Ascending aorta (tissue), 2 donors: ENCODE results near the gene EDEM3. TPM values are rescaled to one million over a fixed set of nuclear protein-coding genes. Genes with fewer than 3 reads are reported as not detected.
A peak's percentile ranks its signal among the peaks of the same experiment; 100 is the strongest.

Source experiments
- DNase-seq, 2 donors: peaks; one replicate each; pipeline ENCODE4 v3.0.0-alpha.2; 2019; ENCODE audit warnings: low spot score in 2 of 2
- H3K27ac ChIP-seq, 2 donors: fragments of 200-600 bp; sonication (generic); one replicate each; pipeline ENCODE4 v1.5.1; 2016 to 2017; ENCODE audit warnings: mild to moderate bottlenecking in 1 of 2
- H3K27me3 ChIP-seq: fragments of 200-600 bp; sonication (generic); one replicate; pipeline ENCODE4 v1.5.1; 2017
- H3K36me3 ChIP-seq, 2 donors: fragments of 200-600 bp; sonication (generic); one replicate each; pipeline ENCODE4 v1.5.1; 2016
- H3K4me1 ChIP-seq, 2 donors: fragments of 200-600 bp; sonication (generic); one replicate each; pipeline ENCODE4 v1.5.1; 2016 to 2017; ENCODE audit warnings: mild to moderate bottlenecking in 1 of 2
- H3K4me3 ChIP-seq, 2 donors: fragments of 200-600 bp; sonication (generic); one replicate each; pipeline ENCODE4 v1.5.1; 2016 to 2017; ENCODE audit warnings: mild to moderate bottlenecking in 1 of 2
- H3K9me3 ChIP-seq, 2 donors: fragments of 200-600 bp; sonication (generic); one replicate each; pipeline ENCODE4 v1.5.1; 2016
- CTCF ChIP-seq, 3 experiments: fragments of 200-600 bp in 2 of 3; fragments of 450-650 bp in 1 of 3; sonication (generic) in 2 of 3; IDR thresholded peaks; one replicate each; pipeline ENCODE4 v1.5.1; 2016 to 2019; ENCODE audit warnings: antibody characterized with exemption in 3 of 3, mild to moderate bottlenecking in 1 of 3, moderate library complexity in 1 of 3
- intact Hi-C: fragments of 100-400 bp; cut with DNase I; formaldehyde crosslinking; loops from one replicate; pipeline ENCODE4 v1.15.1; 2023
- total RNA-seq: library from RNA; depleted of rRNA; stranded (reverse); fragments of >200 nt; gene quantifications from one replicate; pipeline ENCODE4 v1.1.0, GENCODE V29; 2016

The EDEM3 gene
- total RNA-seq, 1 donor from 2014 or later = 23.1 TPM

- peaks cover 2 to 11% of the 10 kb centered on the region in 2 donors for H3K4me1 ChIP-seq
- no peaks in the 10 kb centered on the region for H3K9me3 ChIP-seq
- no peaks in the 10 kb centered on the region for H3K36me3 ChIP-seq
- peak overlapping the region; percentile 76 to 90 for H3K4me3 ChIP-seq
- TF ChIP-seq CTCF (IDR thresholded peaks at IDR 0.05) = no peak
- intact Hi-C loops = loop anchor here (1.0 to 10.0 kb wide), 6 partner anchors 38 to 1119 kb away; partner anchors contain the start of genes ARPC5, IVNS1ABP, RNF2 and SWT1
- no peaks in the 10 kb centered on the region for H3K27me3 ChIP-seq
- DNase-seq = peak in 1 of 2 donors; percentile 70
- peak overlapping the region; percentile 93 to 96 for H3K27ac ChIP-seq
Measured at GRCh38 chr1:184753608-184754475, 816 bp downstream of the EDEM3 start.

- Histone ChIP-seq H3K9me3 (no peaks in the 10 kb centered on the region), H3K27me3 (no peaks in the 10 kb centered on the region), H3K36me3 (no peaks in the 10 kb centered on the region), H3K4me3 (peak overlapping the region; percentile 76 to 90), H3K27ac (peak overlapping the region in 1 of 2 donors; percentile 93), H3K4me1 (peaks cover 2 to 16% of the 10 kb centered on the region in 2 donors)
- no peak for TF ChIP-seq CTCF (IDR thresholded peaks at IDR 0.05)
- intact Hi-C loops = loop anchor here (10.0 kb wide), 2 partner anchors 562 to 1118 kb away; partner anchors contain the start of genes ARPC5 and IVNS1ABP
- DNase-seq = no peak
Measured at GRCh38 chr1:184753117-184753516, 1.5 kb downstream of the EDEM3 start.

- no peak for TF ChIP-seq CTCF (IDR thresholded peaks at IDR 0.05)
- DNase-seq = no peak
- H3K9me3 ChIP-seq = no peaks in the 10 kb centered on the region
- intact Hi-C loops = loop anchor here (10.0 kb wide), 2 partner anchors 562 to 1118 kb away; partner anchors contain the start of genes ARPC5 and IVNS1ABP
- H3K27ac ChIP-seq = no peak overlapping the region
- peaks cover 2 to 16% of the 10 kb centered on the region in 2 donors for H3K4me1 ChIP-seq
- H3K4me3 ChIP-seq = peak overlapping the region in 1 of 2 donors; percentile 90
- no peaks in the 10 kb centered on the region for H3K36me3 ChIP-seq
- no peaks in the 10 kb centered on the region for H3K27me3 ChIP-seq
Measured at GRCh38 chr1:184752656-184753055, 2.0 kb downstream of the EDEM3 start.

GRCh38 chr1:184748740-184749139, 5.9 kb downstream of the EDEM3 start:
- H3K4me1 ChIP-seq = peaks cover 2 to 11% of the 10 kb centered on the region in 2 donors
- H3K27ac ChIP-seq = peak overlapping the region in 1 of 2 donors; percentile 20
- intact Hi-C loops = no loop called here
- H3K4me3 ChIP-seq = peak overlapping the region; percentile 3
- TF ChIP-seq CTCF (IDR thresholded peaks at IDR 0.05) = no peak
- no peaks in the 10 kb centered on the region for H3K27me3 ChIP-seq
- DNase-seq = no peak
- H3K9me3 ChIP-seq = no peaks in the 10 kb centered on the region
- H3K36me3 ChIP-seq = no peaks in the 10 kb centered on the region

- DNase-seq = no peak
- TF ChIP-seq CTCF (IDR thresholded peaks at IDR 0.05) = no peak
- H3K4me3 ChIP-seq = no peak overlapping the region
- no peaks in the 10 kb centered on the region for H3K9me3 ChIP-seq
- no peaks in the 10 kb centered on the region for H3K36me3 ChIP-seq
- H3K27ac ChIP-seq = no peak overlapping the region
- peaks cover 0 to 5% of the 10 kb centered on the region in 2 donors for H3K4me1 ChIP-seq
- no peaks in the 10 kb centered on the region for H3K27me3 ChIP-seq
- intact Hi-C loops = no loop called here
Measured at GRCh38 chr1:184747089-184747955, 7.3 kb downstream of the EDEM3 start.
